ENCODE results near the gene SRPRB.

- no peak for TF ChIP-seq CTCF (IDR thresholded peaks at IDR 0.05 in 2 of 3, conservative IDR thresholded peaks at IDR 0.05 in 1 of 3; ENCODE audit: borderline replicate concordance in 1 of 3, insufficient read depth in 1 of 3, low read depth in 2 of 3, low read length in 2 of 3)
- no peak for TF ChIP-seq POLR2A (IDR thresholded peaks at IDR 0.05; ENCODE audit: borderline replicate concordance, extremely low read depth, insufficient read depth, insufficient read length)
Observed at GRCh38 chr3:133758964-133759739, 46.5 kb upstream of the SRPRB start.
